Activated B cell treated with CpG ODN at 0.5 μM for 24 hours (primary cell): Measurements from ENCODE around the gene TCF12. TPM values are rescaled to one million over a fixed set of nuclear protein-coding genes. Genes with fewer than 3 reads are reported as not detected.
"Not testable (repeated sequence)": the region's sequence is repeated elsewhere in the genome, so short reads cannot be mapped to it uniquely, and the experiment has no call there.

Source experiments
- ATAC-seq: fragments of 200-7000 bp; cut with Tn5 transposase; one replicate; pipeline ENCODE4 v1.10.0; 2021; ENCODE audit warnings: low read depth, mild to moderate bottlenecking, moderate library complexity
- CTCF ChIA-PET: fragments of 350-600 bp; sonication (Branson Sonifier 250); formaldehyde crosslinking; loops from one replicate; lab custom pipeline; 2021; ENCODE audit warnings: antibody characterized with exemption; lab: Charles Lee
- POLR2A ChIA-PET: fragments of 350-600 bp; sonication (Branson Sonifier 250); formaldehyde crosslinking; loops from one replicate; lab custom pipeline; 2021; ENCODE audit warnings: antibody characterized with exemption; lab: Charles Lee
- DNase-seq: peaks from one replicate; pipeline ENCODE4 v3.0.0; 2022
- H3K27ac Mint-ChIP-seq: one replicate; pipeline ENCODE4 v1.8.0; 2020; ENCODE audit warnings: mixed read lengths
- H3K27me3 Mint-ChIP-seq: one replicate; pipeline ENCODE4 v1.8.0; 2021; ENCODE audit warnings: mixed read lengths
- H3K36me3 Mint-ChIP-seq: one replicate; pipeline ENCODE4 v1.8.0; 2021; ENCODE audit warnings: low read depth, mixed read lengths
- H3K4me1 Mint-ChIP-seq: one replicate; pipeline ENCODE4 v1.8.0; 2021; ENCODE audit warnings: mixed read lengths
- H3K4me3 Mint-ChIP-seq: one replicate; pipeline ENCODE4 v1.8.0; 2020; ENCODE audit warnings: mild to moderate bottlenecking, mixed read lengths
- H3K9me3 Mint-ChIP-seq: one replicate; pipeline ENCODE4 v1.8.0; 2020; ENCODE audit warnings: mixed read lengths
- intact Hi-C: fragments of 100-400 bp; cut with micrococcal nuclease; formaldehyde crosslinking; loops from one replicate; pipeline ENCODE4 v1.15.1; 2024
- total RNA-seq: library from RNA; stranded (reverse); gene quantifications from 2 replicates; pipeline ENCODE4 v1.2.3, GENCODE V29; 2022
- TF ChIP-seq, protein P1 (sequence below): fragments of 200-600 bp; IDR thresholded peaks from one replicate; pipeline ENCODE4 v1.8.0; 2022; ENCODE audit warnings: antibody characterized with exemption, mild to moderate bottlenecking

The TCF12 gene
- total RNA-seq, 1 donor from 2014 or later: 119 TPM

GRCh38 chr15:57158589-57158988, 240.1 kb downstream of the TCF12 start:
- DNase-seq (no peak), ATAC-seq (no peak)
- TF ChIP-seq, protein P1, sequence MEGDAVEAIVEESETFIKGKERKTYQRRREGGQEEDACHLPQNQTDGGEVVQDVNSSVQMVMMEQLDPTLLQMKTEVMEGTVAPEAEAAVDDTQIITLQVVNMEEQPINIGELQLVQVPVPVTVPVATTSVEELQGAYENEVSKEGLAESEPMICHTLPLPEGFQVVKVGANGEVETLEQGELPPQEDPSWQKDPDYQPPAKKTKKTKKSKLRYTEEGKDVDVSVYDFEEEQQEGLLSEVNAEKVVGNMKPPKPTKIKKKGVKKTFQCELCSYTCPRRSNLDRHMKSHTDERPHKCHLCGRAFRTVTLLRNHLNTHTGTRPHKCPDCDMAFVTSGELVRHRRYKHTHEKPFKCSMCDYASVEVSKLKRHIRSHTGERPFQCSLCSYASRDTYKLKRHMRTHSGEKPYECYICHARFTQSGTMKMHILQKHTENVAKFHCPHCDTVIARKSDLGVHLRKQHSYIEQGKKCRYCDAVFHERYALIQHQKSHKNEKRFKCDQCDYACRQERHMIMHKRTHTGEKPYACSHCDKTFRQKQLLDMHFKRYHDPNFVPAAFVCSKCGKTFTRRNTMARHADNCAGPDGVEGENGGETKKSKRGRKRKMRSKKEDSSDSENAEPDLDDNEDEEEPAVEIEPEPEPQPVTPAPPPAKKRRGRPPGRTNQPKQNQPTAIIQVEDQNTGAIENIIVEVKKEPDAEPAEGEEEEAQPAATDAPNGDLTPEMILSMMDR: no peak
- Mint-ChIP-seq H3K27ac (no peak overlapping the region), H3K4me3 (no peak overlapping the region), H3K9me3 (no peaks in the 10 kb centered on the region), H3K4me1 (peaks cover 7% of the 10 kb centered on the region), H3K36me3 (peaks cover 20% of the 10 kb centered on the region), H3K27me3 (no peaks in the 10 kb centered on the region)
- ChIA-PET POLR2A (no interaction called here), CTCF (interaction anchor here (1.5 kb wide), 1 partner anchor 10 kb away, joined by 4 read pairs; no protein-coding TSS in a partner anchor)
- intact Hi-C loops: no loop called here

GRCh38 chr15:57158997-57159668, 240.7 kb downstream of the TCF12 start:
- peaks cover 4% of the 10 kb centered on the region for H3K4me1 Mint-ChIP-seq
- DNase-seq: no peak
- H3K4me3 Mint-ChIP-seq: no peak overlapping the region
- peaks cover 5% of the 10 kb centered on the region for H3K9me3 Mint-ChIP-seq
- ATAC-seq: no peak
- intact Hi-C loops: loop anchor here (1.0 kb wide), 1 partner anchor 10 kb away; no protein-coding TSS in a partner anchor
- peaks cover 24% of the 10 kb centered on the region for H3K36me3 Mint-ChIP-seq
- TF ChIP-seq, protein P1: no peak
- ChIA-PET POLR2A (no interaction called here), CTCF (interaction anchor here (1.5 kb wide), 1 partner anchor 11 kb away, joined by 4 read pairs; no protein-coding TSS in a partner anchor)
- no peaks in the 10 kb centered on the region for H3K27me3 Mint-ChIP-seq
- no peak overlapping the region for H3K27ac Mint-ChIP-seq

DNA sequence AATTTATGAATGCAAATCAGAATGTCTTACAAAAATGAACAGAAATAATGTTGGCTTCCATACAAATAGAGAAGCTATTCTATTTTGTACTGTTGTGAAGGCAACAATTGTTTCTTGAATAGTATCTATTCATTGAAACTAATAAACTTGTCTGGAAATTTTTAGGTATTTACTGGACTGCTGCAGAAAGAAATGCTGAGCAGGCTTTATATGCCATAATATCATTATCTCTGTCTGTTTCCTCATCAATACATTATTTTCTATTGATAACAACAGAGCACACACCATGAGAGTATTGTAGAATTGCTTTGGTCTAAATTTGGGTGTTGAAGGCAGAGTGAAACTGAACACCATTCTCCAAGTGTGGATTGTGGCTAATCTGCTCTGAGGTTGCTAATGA, 241.3 kb downstream of the TCF12 start:
- intact Hi-C loops: loop anchor here (1.0 kb wide), 1 partner anchor 10 kb away; no protein-coding TSS in a partner anchor
- ATAC-seq (no peak), DNase-seq (no peak)
- Mint-ChIP-seq H3K27me3 (no peaks in the 10 kb centered on the region), H3K4me1 (peaks cover 4% of the 10 kb centered on the region), H3K9me3 (peaks cover 6% of the 10 kb centered on the region), H3K4me3 (no peak overlapping the region), H3K27ac (no peak overlapping the region), H3K36me3 (peaks cover 24% of the 10 kb centered on the region)
- CTCF ChIA-PET: no interaction called here
- TF ChIP-seq, protein P1: no peak
- POLR2A ChIA-PET: interaction anchor here (0.6 kb wide), 1 partner anchor 9 kb away, joined by 4 read pairs; no protein-coding TSS in a partner anchor

GRCh38 chr15:57160823-57161560, 242.5 kb downstream of the TCF12 start:
- H3K4me1 Mint-ChIP-seq: peaks cover 6% of the 10 kb centered on the region
- no peak for DNase-seq

GRCh38 chr15:57164251-57164650, 245.8 kb downstream of the TCF12 start:
- H3K27me3 Mint-ChIP-seq, H3K27ac Mint-ChIP-seq, ATAC-seq, POLR2A ChIA-PET, H3K4me3 Mint-ChIP-seq, CTCF ChIA-PET, DNase-seq, H3K9me3 Mint-ChIP-seq, intact Hi-C loops: not testable (repeated sequence)
- H3K4me1 Mint-ChIP-seq: peaks cover 13% of the 10 kb centered on the region
- peaks cover 39% of the 10 kb centered on the region for H3K36me3 Mint-ChIP-seq

More at GRCh38 chr15:57160823-57161560, 242.5 kb downstream of the TCF12 start:
- ChIA-PET CTCF (no interaction called here), POLR2A (interaction anchor here (0.5 kb wide), 1 partner anchor 120 kb away, joined by 6 read pairs; no protein-coding TSS in a partner anchor)
- TF ChIP-seq, protein P1: no peak
- no peak for ATAC-seq
- H3K4me3 Mint-ChIP-seq: no peak overlapping the region
- peaks cover 24% of the 10 kb centered on the region for H3K36me3 Mint-ChIP-seq
- intact Hi-C loops: no loop called here
- H3K9me3 Mint-ChIP-seq: peaks cover 6% of the 10 kb centered on the region
- H3K27me3 Mint-ChIP-seq: no peaks in the 10 kb centered on the region
- H3K27ac Mint-ChIP-seq: no peak overlapping the region
